GM19395 (cell line): Measurements from ENCODE around the gene LRFN4.

Experiments
- ATAC-seq: cut with Tn5 transposase; IDR thresholded peaks from one replicate; pipeline ENCODE4 v1.9.1; 2021; ENCODE audit warnings: mild to moderate bottlenecking, moderate library complexity; ENCODE audit not compliant: unreplicated experiment

The LRFN4 gene

DNA sequence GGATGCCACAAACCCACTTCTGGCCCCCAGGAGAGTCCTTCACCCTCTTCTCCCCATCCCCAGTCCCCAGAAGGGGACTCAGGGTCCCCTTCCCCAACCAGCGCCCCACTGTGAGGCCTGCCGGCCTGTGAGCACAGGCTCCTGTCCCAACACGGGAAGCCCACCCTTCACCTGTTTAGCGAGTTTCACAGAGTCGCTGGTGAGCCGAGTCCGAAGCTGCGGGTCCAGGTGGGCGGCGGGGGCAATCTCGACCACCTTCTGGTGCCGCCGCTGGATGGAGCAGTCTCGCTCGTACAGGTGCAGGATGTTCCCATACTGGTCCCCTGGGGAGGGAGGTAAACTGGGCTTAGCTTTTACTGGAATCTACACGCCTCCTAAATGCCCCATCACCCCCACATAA is 13.3 kb downstream of the LRFN4 start:
- no peak for ATAC-seq

GRCh38 chr11:66870616-66871520 is 14.0 kb downstream of the LRFN4 start:
- no peak for ATAC-seq

GRCh38 chr11:66871521-66871901 is 14.6 kb downstream of the LRFN4 start:
- ATAC-seq: no peak

GRCh38 chr11:66874232-66874631 is 17.4 kb downstream of the LRFN4 start:
- ATAC-seq: no peak

DNA sequence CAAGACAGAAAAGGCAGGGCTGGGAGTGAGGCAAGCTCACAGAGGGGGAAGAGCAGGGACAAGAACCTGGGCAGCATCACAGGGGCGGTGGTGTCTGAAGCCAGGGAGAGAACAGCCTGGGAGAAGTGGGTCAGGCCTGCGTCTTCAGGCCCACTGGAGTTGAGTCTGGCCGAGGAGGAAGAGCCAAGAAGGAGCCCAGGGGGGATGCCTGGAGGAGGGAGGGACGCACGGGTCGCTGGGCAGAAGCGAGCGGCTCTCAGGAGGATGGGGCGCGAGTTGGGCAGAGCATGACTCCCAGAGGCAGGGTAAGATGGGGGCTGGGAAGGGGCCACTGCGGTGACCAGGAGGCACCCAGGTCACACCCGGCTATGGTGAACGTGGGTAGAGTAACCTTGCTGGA is 18.5 kb downstream of the LRFN4 start:
- no peak for ATAC-seq

- ATAC-seq: no peak
These were observed 20.9 kb downstream of the LRFN4 start for GRCh38 chr11:66877588-66878385.

DNA sequence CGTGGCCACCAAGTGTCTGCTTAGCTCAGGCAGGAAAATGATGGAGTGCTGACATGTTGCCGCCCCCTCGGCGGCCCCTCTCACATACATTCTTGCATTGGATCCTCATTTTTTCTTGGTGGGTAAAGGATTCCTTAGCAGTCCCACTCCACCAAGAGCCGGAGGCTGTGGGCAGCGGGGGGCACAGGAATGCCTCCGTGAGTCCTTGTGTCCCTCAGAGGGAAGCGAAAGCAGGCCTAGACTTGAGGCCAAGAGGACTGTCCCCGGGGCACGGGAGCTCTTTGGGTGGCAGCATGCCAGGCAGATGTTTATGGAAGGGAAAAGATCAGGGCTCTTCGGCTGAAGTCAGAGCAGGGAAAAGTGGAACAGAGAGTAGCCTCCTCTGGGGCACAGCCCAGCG is 21.6 kb downstream of the LRFN4 start:
- no peak for ATAC-seq

DNA sequence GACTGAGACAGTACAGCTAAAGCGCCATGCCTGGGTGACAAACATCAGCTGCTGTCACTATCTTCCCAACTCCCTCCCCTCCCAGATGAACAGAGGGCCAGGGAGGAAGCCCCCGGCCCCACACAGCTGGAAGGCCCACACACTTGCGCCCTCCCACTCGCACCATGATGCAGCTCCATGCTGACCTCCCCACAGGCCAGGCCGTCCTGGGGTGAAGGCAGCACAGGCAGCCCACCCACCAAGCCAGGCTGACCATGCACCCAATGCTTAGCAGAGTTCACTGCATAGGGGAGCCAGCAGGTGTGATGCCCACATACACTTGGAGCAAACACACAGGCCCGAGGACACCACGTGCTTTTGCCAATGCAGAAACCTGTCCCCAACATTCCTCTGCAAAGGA is 22.1 kb downstream of the LRFN4 start:
- ATAC-seq: no peak

GRCh38 chr11:66879583-66879982 is 22.7 kb downstream of the LRFN4 start:
- ATAC-seq: no peak

DNA sequence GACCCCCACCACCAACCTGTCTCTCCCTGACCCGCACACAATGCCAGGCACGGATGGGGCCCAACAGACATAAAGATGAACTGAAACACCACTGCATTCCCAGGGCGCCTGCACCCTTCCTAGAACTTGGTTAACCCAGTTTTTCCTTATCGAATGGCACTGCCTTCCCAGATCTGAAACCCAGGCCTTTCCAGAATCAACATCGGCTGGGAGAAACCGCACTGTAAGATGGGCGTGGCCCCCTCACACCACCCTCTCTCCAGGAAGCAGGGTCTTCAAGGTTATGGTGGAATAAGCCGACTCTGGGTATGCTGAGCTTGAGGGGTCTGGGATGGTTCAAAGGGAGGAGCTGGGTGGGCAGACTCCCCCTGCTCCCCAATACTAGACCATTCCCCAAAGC is 23.1 kb downstream of the LRFN4 start:
- ATAC-seq: no peak

GRCh38 chr11:66880496-66881450 is 23.9 kb downstream of the LRFN4 start:
- ATAC-seq: no peak

DNA sequence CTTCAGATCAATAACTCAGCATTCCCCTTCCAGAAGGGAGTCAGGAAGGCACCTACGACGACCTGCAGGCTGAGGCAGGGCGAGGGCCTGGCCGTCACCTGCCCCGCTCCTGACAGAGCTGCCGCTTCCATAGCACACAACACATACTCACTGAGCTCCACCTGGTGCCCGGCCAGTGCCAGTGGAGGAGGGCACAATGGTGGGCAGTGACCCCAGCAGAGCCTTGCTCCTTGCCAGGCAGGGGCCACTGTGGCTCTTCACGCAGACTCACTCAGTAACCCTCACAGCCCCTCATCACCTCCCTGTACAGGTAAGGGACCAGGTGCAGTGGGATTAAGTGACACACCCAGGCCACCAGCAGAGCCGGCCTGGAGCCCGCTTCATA is 24.6 kb downstream of the LRFN4 start:
- no peak for ATAC-seq

GRCh38 chr11:66881927-66882452 is 25.1 kb downstream of the LRFN4 start:
- ATAC-seq: no peak

GRCh38 chr11:66882561-66883015 is 25.7 kb downstream of the LRFN4 start:
- ATAC-seq: no peak

DNA sequence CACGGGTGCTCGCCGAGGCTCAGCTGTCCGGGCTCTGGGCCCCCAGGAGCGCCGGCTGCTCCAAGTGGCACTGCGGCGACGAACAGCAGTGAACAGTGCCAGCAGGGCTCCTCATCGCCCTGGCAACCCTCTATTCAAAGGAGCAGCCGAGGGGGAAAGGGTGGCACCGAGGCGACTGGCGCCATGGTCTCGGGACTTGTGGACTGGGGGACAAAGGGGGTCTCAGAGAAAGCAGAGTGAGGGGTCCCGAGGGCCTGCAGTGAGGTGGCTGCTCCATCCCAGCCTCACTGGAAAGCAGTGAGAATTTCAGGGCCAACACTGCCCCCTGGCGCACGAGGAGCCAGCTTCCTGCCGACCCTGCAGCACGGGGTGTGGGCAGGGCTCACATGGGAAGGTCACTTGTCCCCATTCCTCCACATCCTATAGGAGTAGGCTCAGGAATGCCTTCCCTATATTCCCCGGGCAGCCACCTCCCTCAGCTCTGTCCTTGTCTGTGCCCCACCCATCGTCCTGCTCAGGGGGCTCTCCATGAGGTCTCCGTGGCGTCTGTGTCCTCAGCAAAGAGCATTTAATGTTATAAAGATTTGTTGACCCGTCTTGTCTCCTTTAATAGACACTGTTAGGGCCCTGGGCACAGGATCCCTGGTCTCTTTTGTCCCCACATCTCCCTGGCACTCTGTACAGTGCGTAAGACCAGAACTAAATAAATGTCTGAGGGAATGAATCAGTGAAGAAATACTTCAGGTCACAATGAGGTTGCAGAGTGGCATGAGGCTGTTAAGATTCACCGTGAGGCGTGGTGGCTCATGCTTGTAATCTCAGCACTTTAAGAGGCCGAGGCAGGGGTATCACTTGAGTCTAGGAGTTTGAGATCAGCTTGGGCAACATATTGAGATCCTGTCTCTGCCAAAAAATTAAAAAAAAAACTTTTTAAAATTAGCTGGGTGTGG is 26.4 kb downstream of the LRFN4 start:
- no peak for ATAC-seq

- no peak for ATAC-seq
These were observed 27.6 kb downstream of the LRFN4 start for GRCh38 chr11:66884443-66884842.

- no peak for ATAC-seq
These were observed 28.6 kb downstream of the LRFN4 start for GRCh38 chr11:66885469-66885868.

GRCh38 chr11:66885950-66886440 is 29.1 kb downstream of the LRFN4 start:
- no peak for ATAC-seq

DNA sequence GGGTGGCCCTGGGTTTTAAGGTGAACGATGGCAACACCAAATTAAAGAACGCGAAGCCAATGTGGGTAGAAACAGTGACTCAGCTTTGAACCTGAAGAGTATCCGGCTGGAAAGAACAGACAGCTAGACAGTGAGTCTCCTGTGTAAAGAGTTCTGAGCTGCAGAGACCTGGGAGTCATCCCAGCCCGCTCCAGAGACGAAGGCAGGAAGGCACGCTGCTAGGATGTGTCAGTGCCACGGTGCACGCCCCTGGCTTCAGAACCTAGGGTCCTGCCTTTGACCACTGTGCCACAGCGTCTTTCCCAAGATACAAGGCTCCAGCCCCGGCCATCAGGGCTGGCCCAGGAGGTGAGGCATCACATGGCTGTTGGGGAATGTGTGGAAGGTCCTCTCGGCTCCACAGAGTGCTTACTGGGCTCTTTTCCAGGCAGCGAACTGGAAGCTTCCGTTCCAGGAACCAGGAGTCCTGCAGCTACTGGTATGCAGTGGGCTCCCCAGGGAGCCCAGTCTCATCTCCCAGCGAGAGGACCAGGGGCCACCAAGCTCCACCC is 29.9 kb downstream of the LRFN4 start:
- ATAC-seq: no peak
